PC-3 (cell line): ENCODE results near the gene FAM168A. TPM values are rescaled to one million over a fixed set of nuclear protein-coding genes. Genes with fewer than 3 reads are reported as not detected.

Experiments used
- ATAC-seq: fragments of 200-7000 bp; cut with Tn5 transposase; 2 replicates; pipeline ENCODE4 v1.9.1; 2020; ENCODE audit warnings: mild to moderate bottlenecking, moderate library complexity
- BruUV-seq: library from RNA; stranded (reverse); fragments of 400-500 nt; replicated peaks from 2 replicates; lab custom pipeline; 2021; lab: Mats Ljungman, UMichigan
- CTCF ChIA-PET: fragments of 300-600 bp; sonication (Branson Sonifier 250); formaldehyde crosslinking; loops from one replicate; lab custom pipeline; 2022; ENCODE audit warnings: antibody characterized with exemption; lab: Charles Lee
- POLR2A ChIA-PET: fragments of 300-600 bp; sonication (Branson Sonifier 250); formaldehyde crosslinking; loops from one replicate; lab custom pipeline; 2022; ENCODE audit warnings: antibody characterized with exemption; ENCODE audit not compliant: unreplicated experiment; lab: Charles Lee
- DNase-seq: peaks from one replicate; pipeline ENCODE4 v3.0.0-alpha.2; 2015
- H2AFZ ChIP-seq: fragments of 300-600 bp; sonication (generic); 2 replicates; pipeline ENCODE4 v1.6.0; 2016; ENCODE audit warnings: antibody characterized with exemption, low read length
- H3F3A ChIP-seq: fragments of 300-600 bp; sonication (generic); one replicate; pipeline ENCODE4 v1.6.0; 2017; ENCODE audit warnings: antibody characterized with exemption, low read length, control low read depth, mild to moderate bottlenecking; ENCODE audit not compliant: unreplicated experiment
- H3K27ac ChIP-seq: fragments of 300-600 bp; sonication (generic); 2 replicates; pipeline ENCODE4 v1.5.1; 2016; ENCODE audit warnings: mild to moderate bottlenecking, low read length
- H3K27me3 ChIP-seq: fragments of 300-600 bp; sonication (generic); 2 replicates; pipeline ENCODE4 v1.6.1; 2016; ENCODE audit warnings: low read length, mixed read lengths
- H3K36me3 ChIP-seq: fragments of 300-600 bp; sonication (generic); 2 replicates; pipeline ENCODE4 v1.6.1; 2016; ENCODE audit warnings: low read depth, mixed run types, low read length, mixed read lengths
- H3K4me1 ChIP-seq: fragments of 300-600 bp; sonication (generic); 2 replicates; pipeline ENCODE4 v1.5.1; 2016; ENCODE audit warnings: low read length; ENCODE audit not compliant: insufficient read depth
- H3K4me2 ChIP-seq: fragments of 300-600 bp; sonication (generic); 2 replicates; pipeline ENCODE4 v1.6.0; 2016; ENCODE audit warnings: low read length
- H3K4me3 ChIP-seq: fragments of 300-600 bp; sonication (generic); 2 replicates; pipeline ENCODE4 v1.5.1; 2016; ENCODE audit warnings: mild to moderate bottlenecking, low read length, mixed read lengths
- H3K79me2 ChIP-seq: fragments of 300-600 bp; sonication (generic); 2 replicates; pipeline ENCODE4 v1.6.1; 2017; ENCODE audit warnings: low read length, mixed read lengths
- H3K9ac ChIP-seq: fragments of 300-600 bp; sonication (generic); 2 replicates; pipeline ENCODE4 v1.6.0; 2016; ENCODE audit warnings: mild to moderate bottlenecking, low read length
- H3K9me2 ChIP-seq: fragments of 300-600 bp; sonication (generic); replicated peaks from 2 replicates; pipeline ENCODE4 v1.6.1; 2016; ENCODE audit warnings: mixed run types, low read length, mixed read lengths
- H3K9me3 ChIP-seq: fragments of 300-600 bp; sonication (generic); 2 replicates; pipeline ENCODE4 v1.6.1; 2016; ENCODE audit warnings: low read length, mixed read lengths
- H4K20me1 ChIP-seq: fragments of 300-600 bp; sonication (generic); 2 replicates; pipeline ENCODE4 v1.6.1; 2016; ENCODE audit warnings: low read length, mixed read lengths
- EZH2 ChIP-seq: fragments of 300-600 bp; sonication (generic); IDR thresholded peaks from one replicate; pipeline ENCODE4 v1.6.1; 2017; ENCODE audit warnings: antibody characterized with exemption, mild to moderate bottlenecking, low read length; ENCODE audit not compliant: unreplicated experiment
- EZH2phosphoT487 ChIP-seq: fragments of 300-600 bp; sonication (generic); IDR thresholded peaks from 2 replicates; pipeline ENCODE4 v1.6.1; 2018; ENCODE audit warnings: mild to moderate bottlenecking, antibody characterized with exemption, low read length, borderline replicate concordance
- intact Hi-C: fragments of 100-400 bp; cut with micrococcal nuclease; formaldehyde crosslinking; loops from 2 replicates; pipeline ENCODE4 v1.9.0; 2023
- total RNA-seq: library from RNA; depleted of rRNA; stranded (reverse); fragments of >200 nt; gene quantifications from 2 replicates; pipeline ENCODE4 v1.2.3, GENCODE V29; 2014
- TF ChIP-seq, protein P1 (sequence below): fragments of 300-600 bp; sonication (generic); conservative IDR thresholded peaks from 2 replicates; pipeline ENCODE4 v1.5.1; 2017; ENCODE audit warnings: antibody characterized with exemption, low read depth, mild to moderate bottlenecking, low read length

The FAM168A gene
- total RNA-seq, 1 experiment from 2014 or later, result 24.5 TPM

DNA sequence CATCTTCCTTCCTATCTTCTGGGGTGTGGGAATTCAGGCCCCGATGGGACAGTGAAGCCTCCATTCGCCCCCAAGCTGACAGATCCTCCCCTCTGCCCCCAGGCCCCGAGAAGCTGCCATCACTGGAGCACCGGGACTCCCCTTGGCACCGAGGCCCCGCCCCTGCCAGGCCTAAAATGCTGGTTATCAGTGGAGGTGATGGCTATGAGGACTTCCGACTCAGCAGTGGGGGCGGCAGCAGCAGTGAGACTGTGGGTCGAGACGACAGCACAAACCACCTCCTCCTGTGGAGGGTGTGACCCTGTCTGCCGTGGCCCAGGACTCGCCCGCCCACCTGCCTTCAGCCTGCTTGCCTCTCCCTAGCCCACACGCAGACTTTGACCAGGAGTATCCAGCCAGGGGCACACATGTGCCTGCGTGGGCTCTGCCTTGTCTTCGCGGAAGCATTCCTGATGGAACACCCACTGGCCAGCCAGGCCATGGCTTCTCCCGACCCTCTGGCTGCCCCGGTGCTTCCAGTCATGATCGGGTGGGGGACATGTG, 230.4 kb downstream of the FAM168A start:
- no peaks in the 10 kb centered on the region for H3K9me2 ChIP-seq
- H3K4me1 ChIP-seq, result no peaks in the 10 kb centered on the region
- intact Hi-C loops, result no loop called here
- ChIA-PET CTCF (no interaction called here), POLR2A (no interaction called here)
- no peak for TF ChIP-seq EZH2phosphoT487
- TF ChIP-seq, protein P1, sequence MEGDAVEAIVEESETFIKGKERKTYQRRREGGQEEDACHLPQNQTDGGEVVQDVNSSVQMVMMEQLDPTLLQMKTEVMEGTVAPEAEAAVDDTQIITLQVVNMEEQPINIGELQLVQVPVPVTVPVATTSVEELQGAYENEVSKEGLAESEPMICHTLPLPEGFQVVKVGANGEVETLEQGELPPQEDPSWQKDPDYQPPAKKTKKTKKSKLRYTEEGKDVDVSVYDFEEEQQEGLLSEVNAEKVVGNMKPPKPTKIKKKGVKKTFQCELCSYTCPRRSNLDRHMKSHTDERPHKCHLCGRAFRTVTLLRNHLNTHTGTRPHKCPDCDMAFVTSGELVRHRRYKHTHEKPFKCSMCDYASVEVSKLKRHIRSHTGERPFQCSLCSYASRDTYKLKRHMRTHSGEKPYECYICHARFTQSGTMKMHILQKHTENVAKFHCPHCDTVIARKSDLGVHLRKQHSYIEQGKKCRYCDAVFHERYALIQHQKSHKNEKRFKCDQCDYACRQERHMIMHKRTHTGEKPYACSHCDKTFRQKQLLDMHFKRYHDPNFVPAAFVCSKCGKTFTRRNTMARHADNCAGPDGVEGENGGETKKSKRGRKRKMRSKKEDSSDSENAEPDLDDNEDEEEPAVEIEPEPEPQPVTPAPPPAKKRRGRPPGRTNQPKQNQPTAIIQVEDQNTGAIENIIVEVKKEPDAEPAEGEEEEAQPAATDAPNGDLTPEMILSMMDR, result no peak
- no peak for TF ChIP-seq EZH2
- H3K4me3 ChIP-seq, result no peak overlapping the region
- no peaks in the 10 kb centered on the region for H3F3A ChIP-seq
- H3K79me2 ChIP-seq, result no peaks in the 10 kb centered on the region
- H2AFZ ChIP-seq, result no peak overlapping the region
- H3K4me2 ChIP-seq, result no peak overlapping the region
- H3K9me3 ChIP-seq, result no peaks in the 10 kb centered on the region
- no peak for ATAC-seq
- DNase-seq, result no peak
- H3K36me3 ChIP-seq, result no peaks in the 10 kb centered on the region
- H3K27ac ChIP-seq, result no peak overlapping the region
- no peaks in the 10 kb centered on the region for H4K20me1 ChIP-seq
- BruUV-seq, result no TSS peak
- H3K9ac ChIP-seq, result no peak overlapping the region
- H3K27me3 ChIP-seq, result no peaks in the 10 kb centered on the region

DNA sequence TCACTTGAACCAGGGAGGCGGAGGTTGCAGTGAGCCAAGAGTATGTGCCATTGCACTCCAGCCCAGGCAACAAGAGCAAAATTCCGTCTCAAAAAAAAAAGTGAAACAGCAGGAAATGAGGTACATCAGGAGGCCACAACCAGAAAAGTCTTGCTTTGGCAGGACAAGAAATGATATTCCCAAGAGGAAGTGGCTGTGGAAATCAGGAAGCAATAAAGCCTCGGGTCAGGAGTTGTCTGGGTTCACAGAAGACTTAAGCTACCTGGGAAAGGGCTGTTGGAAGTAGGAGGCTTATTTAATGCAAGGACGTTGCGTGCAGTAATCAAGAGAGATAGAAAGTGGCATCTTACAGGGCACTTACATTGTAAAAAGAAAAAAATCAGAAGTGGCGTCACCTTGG, 231.0 kb downstream of the FAM168A start:
- Histone ChIP-seq H3K9me3 (no peaks in the 10 kb centered on the region), H3K9ac (no peak overlapping the region), H4K20me1 (no peaks in the 10 kb centered on the region), H3K79me2 (no peaks in the 10 kb centered on the region), H2AFZ (no peak overlapping the region), H3K4me1 (no peaks in the 10 kb centered on the region), H3F3A (no peaks in the 10 kb centered on the region), H3K27ac (no peak overlapping the region), H3K4me2 (no peak overlapping the region), H3K36me3 (no peaks in the 10 kb centered on the region), H3K27me3 (no peaks in the 10 kb centered on the region), H3K9me2 (no peaks in the 10 kb centered on the region), H3K4me3 (no peak overlapping the region)
- TF ChIP-seq, protein P1, result no peak
- TF ChIP-seq EZH2phosphoT487, result no peak
- no peak for TF ChIP-seq EZH2
- intact Hi-C loops, result no loop called here
- ChIA-PET CTCF (no interaction called here), POLR2A (no interaction called here)
- no TSS peak for BruUV-seq
- DNase-seq (no peak), ATAC-seq (no peak)

DNA sequence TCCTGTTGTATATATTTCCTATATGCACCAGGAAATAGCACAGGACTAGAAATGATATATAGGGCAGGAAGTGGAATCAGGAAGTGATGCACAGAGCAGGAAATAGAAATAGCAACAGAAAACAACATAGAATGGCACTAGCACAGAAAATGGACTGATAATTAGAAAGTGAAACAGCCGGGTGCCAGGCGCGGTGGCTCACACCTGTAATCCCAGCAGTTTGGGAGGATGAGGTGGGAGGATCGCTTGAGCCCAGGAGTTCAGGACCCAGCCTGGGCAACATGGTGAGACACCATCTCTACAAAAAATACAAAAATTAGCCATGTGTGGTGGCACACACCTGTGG, 231.7 kb downstream of the FAM168A start:
- no peaks in the 10 kb centered on the region for H3F3A ChIP-seq
- H3K4me3 ChIP-seq, result no peak overlapping the region
- no peaks in the 10 kb centered on the region for H3K27me3 ChIP-seq
- ChIA-PET POLR2A (no interaction called here), CTCF (no interaction called here)
- TF ChIP-seq EZH2phosphoT487 (no peak), EZH2 (no peak)
- TF ChIP-seq, protein P1, result no peak
- no peak overlapping the region for H3K9ac ChIP-seq
- H3K4me2 ChIP-seq, result no peak overlapping the region
- DNase-seq (no peak), ATAC-seq (no peak)
- H3K9me3 ChIP-seq, result no peaks in the 10 kb centered on the region
- intact Hi-C loops, result no loop called here
- H3K79me2 ChIP-seq, result no peaks in the 10 kb centered on the region
- H3K36me3 ChIP-seq, result no peaks in the 10 kb centered on the region
- H3K9me2 ChIP-seq, result no peaks in the 10 kb centered on the region
- no peak overlapping the region for H3K27ac ChIP-seq
- no peak overlapping the region for H2AFZ ChIP-seq
- no TSS peak for BruUV-seq
- no peaks in the 10 kb centered on the region for H4K20me1 ChIP-seq
- no peaks in the 10 kb centered on the region for H3K4me1 ChIP-seq
